Stimulated activated naive CD4-positive, alpha-beta T cell (primary cell): ENCODE measurements around the gene LCP1.
A peak's percentile ranks its signal among the peaks of the same experiment; 100 is the strongest.

Experiments
- DNase-seq, 6 experiments: peaks; one replicate each; lab custom pipeline; 2025; lab: John Stamatoyannopoulos, UW

Gene LCP1

DNA sequence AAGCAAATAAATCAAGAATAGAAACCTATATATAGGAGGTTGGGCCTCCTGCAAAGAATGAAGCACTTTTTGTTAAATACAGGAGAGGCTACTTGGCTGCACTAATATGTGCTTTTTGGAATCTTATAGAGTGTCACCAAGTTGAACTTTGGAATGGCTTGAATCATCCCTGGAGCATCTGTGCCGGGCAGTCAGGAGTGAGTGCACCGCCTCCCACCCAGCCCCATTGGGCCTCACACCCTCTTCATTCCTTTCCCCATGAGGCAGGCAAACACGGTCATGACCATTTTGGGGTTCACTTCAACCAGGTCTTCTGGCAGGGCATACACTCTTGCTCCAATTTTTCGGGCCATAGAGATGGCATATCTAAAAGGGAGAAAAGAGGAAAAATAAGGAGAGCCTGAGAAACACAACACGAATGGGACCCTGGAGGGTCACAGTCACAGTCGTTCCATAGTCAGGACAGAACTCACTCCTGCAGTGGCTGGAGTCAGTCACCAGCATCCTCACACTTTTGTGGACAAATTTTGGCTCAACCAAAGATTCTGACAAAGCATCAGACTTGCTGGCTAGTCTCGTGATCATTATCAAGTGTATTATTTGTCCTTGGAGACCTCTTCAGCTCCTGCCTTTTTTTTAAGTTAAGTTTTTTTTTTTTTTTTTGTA, 54.5 kb downstream of the LCP1 start:
- DNase-seq: no peak

DNA sequence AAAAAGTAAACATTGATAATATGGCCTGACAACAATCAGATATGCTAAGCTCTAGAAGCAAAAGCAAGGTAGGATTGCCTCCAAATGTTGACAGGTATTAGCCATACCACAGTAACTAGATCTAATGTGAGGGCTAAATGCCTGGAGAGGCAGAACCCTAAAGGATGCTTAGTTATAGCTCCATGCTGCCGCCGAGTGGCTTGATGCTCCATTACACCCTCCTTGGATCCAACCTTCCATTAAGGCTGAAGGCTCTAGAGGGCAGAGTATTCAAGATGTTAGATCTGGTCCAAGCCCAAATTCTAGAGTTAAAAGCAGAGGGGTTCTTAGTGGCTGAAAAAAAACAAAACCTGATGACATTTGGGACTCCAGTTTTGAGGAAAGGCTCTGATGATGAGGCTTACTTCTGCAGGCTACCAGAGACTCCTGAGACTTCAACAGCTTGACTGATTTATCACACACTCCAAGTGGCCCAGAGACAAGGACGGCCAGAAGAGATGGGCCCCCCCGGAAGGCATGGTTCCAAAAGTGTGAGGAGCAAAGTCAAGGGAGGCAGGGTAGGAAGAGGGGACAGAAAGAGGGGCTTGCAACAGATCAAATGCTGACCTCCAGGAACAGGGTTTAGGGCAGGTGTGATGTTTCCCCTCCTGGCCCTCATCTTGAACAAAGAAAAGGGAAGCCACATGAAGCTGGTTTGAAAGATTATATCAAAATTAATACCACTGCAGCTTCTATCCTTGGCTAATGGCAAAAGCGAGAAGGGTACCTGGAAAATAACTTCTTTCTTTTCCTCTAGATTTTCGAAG, 55.2 kb downstream of the LCP1 start:
- peak; percentile 48 to 73 (median 54) for DNase-seq

DNA sequence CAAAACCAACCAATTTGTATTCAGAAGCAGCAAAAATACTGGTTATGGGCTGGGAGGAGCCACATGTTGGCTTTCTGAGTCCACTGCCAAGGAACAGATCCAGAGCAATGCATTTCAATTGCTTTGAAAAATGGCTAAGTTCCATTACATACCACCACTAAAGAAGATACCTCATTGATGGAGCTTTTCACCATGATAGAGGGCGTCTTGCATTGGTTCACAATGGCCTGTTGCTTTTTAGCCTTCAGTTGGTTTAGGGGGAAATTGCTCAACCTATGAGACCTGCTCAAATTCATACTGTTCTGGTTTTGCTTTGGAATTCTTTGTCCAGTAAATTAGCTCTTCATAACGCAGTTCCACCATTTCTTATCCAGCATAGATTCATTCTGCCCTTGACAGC, 55.9 kb downstream of the LCP1 start:
- DNase-seq: peak in 1 of 6 experiments; percentile 27

DNA sequence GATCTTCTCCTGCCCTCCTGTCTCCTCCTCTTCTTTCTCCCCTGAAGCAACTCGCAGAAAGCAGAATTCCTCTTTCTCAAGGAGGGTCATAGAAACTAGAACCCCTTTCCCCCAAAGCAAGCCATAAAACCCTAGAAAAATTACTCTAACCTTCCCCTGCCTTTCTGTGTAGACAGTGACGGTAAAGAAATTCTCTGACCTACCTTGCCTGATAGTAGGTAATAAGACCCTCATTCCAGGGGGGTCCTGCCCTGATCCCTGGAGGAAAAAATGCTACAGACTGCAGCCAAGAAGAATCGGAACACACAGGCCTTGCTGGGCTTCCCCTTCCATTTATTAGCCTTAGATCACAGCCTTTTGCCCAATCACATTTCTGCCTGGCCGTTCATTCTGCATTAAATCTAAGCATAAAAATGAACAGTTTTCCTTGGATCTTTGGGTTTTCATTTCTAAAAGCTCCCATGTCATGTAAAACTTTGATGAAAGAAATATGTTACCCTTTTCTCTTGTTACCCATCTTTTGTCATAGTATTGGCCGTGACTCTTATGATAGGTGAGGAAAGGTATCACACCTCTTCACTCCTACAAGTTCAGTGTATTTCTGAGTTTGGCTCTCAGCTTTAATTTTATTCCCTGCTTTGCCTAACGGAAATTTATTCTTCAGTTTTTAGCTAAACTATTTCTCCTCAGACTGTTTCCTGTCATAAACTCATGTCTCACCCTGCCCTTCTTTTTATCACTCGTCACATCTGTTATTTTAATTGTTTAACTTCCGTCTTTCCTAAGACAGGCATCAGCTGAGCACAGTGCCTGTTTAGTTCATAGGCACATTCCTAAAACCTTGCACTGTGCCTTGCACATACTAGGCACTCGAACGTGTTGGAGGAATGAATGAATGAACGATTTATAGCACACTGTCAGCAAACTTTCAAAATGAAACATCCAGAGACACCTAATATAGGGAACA, 56.7 kb downstream of the LCP1 start:
- peak in 2 of 6 experiments; percentile 10 to 32 for DNase-seq

DNA sequence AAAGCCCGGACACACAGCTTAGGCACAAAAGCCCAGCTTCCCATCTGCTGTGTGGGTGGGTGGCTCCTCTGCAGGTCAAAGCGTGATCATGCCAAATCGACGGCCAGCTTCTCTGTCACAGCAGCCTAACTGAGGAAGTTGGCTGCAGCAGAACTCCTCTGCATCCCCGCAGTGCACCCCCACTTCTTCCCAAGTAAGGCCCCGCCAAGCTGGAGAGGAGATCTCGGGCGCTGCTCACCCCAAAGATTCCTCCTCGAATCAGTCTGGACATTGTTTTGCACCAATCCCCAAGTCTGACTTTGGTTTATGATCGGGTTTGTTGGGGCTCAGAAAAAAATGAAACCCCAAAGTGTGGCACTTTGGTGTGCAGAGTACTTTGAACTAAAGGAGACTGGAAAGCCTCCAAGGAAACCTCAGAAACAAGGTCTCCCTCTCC, 57.4 kb downstream of the LCP1 start:
- peak in 1 of 6 experiments; percentile 20 for DNase-seq

DNA sequence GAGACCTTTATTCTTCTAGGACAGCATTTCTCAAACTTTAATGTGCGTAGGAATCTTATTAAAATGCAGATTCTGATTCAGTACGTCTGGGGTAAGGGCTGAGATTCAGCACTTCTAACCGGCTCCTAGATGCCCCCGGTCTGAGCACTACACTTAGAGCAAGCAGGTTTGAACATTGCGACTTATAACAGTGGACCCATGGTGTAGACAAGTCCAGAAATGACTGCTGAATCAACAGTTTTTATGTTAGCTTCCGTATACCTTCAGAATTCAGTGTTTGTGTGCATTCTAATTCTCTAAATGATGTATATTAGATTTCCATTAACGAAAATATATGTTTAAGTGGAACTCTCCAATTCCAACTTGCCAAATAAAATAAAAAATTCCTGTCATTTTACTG, 59.7 kb downstream of the LCP1 start:
- no peak for DNase-seq

DNA sequence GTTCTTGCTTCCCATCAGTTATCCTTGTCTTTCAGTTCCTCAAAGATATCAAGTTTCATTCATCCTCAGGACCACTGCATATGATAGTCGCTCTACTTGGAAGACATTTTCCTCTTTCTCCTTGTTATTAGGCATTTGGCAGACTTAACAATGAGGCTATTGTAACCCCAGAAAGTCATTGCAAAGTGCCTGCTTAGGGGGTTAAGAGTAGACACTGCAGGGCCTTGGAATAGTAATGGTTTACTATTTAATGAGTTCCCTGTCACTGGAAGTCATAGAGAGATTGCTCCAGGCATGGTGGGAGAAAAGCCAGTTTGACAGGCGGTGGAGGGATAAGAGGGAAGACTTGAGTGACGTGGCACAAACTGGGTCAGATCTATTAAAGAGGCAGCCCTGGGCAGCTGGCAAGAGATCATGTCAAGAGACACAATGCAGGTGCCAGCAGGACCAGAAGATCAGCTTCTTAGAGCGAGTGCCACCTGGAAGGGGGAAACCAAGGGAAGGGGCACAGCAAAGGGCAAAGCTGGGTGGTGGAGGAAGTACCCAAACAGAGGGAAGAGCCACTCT, 60.3 kb downstream of the LCP1 start:
- no peak for DNase-seq

DNA sequence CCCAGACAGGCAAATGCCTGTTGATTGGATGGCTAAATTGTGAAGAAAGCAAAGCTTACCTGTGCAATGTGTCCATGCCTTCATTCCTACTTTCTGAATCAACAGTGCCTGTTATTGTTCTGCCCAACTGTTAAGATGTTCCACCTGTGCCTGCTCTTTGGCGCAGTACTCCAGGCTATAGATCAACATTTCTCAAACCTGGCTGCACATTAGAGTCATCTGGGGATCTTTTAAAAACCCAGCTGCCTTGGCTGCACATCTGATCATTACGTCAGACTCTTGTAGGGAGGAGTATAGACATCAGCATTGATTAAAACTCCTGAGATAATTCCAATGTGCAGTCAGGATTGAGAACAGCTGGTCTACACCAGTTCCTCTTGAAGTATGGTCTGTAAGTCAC, 60.9 kb downstream of the LCP1 start:
- DNase-seq: no peak

DNA sequence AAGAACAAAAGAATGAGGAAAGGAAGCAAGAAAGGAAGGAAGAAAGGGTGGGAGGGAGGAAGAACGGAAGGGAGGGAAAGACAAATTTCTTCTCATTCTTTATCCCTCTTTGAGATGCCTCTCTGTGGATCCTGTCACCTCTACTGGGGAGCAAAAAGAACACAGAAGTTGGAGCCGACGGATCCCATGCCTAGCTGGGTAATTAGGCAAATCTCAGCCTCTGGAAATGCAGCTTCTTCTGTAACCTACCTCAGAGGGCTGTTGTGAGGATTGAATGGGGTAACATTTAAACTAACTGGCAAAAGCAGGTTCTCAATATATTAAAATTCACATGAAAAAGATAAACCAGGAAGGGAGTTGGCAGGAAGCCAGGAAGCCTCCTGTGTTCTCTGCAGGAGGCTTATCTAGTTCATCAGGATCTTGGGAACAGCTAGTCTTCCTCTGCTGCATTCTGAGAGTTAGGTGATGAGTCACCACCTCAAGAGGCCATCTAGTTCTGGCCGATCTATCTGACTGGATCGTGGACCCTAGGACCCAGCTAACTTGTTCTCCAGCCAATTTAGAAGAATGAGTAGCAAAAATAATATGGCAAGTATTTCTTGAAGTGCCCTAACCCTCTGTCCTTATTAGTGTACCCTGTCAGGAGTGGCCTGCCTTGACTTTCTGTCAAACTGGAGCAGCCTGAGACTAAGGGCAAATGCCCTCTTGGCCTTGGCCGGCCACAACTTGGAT, 61.9 kb downstream of the LCP1 start:
- DNase-seq: peak in 2 of 6 experiments; percentile 4 to 17

DNA sequence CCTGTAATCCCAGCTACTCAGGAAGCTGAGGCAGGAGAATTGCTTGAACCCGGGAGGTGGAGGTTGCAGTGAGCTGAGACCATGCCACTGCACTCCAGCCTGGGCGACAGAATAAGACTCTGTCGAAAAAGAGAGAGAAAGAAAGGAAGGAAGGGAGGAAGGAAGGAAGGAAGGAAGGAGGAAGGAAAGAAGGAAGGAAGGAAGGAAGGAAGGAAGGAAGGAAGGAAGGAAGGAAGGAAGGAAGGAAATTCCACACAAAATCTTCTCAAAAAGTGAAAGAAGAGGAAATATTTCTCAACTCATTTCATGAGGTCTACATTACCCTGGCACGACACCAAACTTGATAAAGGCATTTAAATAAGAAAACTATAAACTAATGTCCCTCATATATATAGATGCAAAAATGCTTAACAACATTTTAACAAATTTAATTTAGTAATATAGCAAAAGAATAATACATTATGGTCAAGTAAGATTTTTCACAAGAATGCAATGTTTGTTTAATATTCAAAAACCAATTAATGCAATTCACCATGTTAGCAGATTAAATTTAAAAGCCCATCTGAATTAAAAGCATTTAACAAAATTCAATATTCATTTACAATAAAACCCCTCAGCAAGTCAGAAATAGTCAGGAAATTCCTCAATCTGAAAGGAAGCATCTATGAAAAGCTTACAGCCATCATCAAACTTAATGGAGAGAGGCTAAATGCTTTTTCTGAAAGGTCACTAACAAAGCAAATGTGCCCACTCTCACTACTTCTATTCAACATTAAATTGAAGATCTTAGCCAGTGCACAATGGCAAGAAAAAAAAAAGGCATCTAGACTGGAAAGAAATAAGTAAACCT, 65.1 kb downstream of the LCP1 start:
- DNase-seq: no peak

DNA sequence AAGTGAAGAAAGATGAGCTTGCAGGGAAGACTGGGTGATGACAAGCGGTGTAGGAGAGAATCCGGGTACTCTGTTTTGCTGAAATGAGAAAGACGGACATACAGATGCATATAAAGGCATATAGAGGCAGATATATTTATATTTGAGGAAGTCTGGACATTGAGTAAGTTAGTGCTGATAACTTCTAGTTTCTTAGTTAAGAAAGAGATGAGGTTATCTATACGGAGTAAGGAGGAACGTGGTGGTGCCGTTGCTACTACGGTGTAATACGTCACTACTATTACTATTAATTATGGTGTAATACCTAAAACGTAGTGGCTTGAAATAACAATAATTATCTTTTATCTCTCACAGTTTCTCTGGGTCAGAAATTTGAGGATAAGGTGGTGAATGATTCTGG, 67.4 kb downstream of the LCP1 start:
- DNase-seq: no peak

DNA sequence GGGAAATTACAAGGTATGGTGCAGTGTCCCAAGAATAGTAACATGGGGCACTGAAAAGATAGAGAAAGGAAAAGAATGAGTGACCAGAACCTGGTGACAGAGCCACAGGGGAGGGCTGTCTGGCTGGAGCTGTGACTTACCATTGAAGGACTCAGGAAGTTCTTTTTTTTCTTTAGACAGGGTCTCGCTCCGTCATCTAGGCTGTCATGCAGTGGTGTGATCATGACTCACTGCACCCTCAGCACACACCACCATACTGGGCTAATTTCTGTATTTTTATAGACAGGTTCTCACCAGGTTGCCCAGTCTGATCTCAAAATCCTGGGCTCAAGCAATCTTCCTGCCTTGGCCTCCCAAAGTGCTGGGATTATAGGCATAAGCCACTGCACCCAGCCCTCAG, 68.4 kb downstream of the LCP1 start:
- DNase-seq: no peak

DNA sequence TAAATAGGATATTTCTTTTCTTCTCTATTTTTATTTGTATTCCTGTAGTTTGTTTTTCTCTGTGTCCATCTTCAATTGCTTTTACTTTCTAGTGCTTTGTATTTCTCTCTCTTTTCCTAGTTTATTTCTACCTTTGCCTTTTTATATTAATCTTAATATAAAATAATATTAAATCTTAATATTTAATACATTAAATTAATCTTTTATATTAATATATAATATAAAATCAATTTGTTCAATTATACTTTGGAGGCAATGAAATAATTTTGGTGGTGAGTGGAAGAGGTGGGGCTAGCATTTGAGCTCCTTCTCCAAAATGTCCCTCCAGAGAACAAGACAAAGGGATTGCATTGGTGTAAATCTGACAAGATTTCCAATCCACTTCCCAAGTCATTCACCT, 70.8 kb downstream of the LCP1 start:
- no peak for DNase-seq

DNA sequence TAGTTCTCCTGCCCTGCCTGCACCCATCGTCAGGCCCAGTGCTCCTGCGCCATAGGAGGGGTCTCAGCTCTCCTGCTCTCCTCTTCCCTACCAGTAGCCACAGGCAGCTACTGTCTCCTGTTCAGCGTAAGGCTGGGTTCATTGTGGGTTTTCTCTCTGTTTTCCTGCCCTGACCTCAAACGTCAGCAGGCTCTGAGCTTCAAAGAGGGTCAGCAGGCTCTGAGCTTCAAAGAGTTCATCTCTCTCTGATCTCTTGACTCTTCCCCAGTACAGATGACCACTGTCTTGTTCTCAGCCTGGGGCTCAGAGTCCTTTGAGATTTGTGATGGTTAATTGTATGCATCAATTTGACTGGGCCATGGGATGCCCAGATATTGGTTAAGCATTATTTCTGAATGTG, 72.5 kb downstream of the LCP1 start:
- DNase-seq: no peak

DNA sequence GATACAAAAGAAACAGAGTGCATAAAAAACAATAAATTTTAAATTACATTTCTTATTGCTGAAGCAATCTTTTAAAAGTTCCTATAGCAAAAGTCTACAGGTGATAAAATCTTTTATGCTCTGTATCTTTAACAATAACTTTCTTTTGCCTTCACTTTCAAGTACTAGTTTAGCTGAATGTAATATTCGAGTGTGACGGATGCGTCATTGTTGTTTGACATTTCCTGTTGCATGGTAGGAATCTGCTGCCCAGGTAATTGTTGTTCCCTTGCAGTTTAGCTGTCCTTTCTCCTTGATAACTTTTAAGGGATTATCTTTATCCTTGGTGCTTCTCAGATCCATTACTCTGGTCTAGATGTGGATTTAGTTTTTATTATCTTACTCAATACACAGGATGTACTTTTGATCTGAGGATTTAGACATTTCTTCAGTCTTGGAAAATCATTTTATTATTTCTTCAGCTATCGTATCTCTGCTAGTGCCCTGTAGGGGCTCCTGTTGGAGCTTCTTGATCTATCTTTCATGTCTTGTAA, 75.1 kb downstream of the LCP1 start:
- DNase-seq: peak in 2 of 6 experiments; percentile 7 to 8

DNA sequence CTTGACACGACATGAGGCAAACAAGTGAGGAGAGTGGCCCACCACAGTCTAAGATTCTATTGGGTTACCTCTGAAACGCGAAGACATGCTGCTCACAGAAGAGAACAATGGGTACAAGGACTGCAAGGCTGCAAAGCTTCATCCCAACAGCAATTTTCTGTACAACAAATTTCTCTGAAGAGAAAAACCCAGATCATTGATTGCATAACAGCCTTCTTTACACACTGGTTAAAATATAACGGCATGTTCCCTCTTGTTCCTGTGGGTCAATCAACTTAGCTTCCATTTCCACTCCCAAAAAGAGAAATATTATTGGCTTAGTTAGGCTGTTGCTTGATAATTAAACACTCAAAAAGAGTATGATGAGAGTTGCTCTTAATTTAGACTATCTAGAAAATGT, 77.1 kb downstream of the LCP1 start, which contains the start of gene CPB2:
Gene CPB2 (minus strand): TSS at position 166 of the 400 bp plus-strand sequence. CDS start 24 bp downstream, at position 142.
- no peak for DNase-seq

DNA sequence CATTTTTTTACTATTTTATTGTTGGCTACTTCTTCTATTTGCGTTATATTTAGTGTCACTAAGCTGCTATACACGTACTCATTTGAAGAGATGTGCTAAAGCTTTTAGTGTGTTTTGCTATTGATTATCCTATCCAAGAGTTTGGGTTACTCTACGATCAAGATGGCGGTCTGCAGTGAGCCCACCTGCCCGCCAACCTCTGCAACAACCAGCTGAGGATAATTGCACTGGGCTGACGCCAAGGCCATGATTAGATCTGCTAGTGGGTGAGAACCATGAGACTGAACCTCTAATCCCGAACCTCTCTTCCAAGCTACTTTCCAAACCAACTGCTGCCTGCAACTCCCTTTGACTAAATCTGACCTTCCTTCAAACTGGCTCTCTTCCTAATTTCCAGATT, 78.9 kb downstream of the LCP1 start:
- DNase-seq: no peak

DNA sequence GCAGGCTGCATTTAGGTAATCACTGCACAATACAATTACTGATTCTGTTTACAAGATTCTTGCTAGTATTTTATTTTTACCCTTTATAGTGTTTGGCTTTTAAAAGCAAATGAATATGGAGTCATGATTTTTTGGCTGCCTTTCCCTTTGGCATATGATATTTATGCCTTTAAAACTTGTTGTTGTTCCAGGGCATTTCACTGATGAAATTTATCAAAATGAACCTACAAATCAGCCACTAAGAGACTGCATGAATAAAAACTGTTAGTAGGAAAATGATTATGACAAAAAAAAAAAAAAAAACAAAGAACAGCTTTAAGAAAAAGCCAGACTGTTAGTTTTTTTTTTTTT, 79.7 kb downstream of the LCP1 start:
- no peak for DNase-seq

DNA sequence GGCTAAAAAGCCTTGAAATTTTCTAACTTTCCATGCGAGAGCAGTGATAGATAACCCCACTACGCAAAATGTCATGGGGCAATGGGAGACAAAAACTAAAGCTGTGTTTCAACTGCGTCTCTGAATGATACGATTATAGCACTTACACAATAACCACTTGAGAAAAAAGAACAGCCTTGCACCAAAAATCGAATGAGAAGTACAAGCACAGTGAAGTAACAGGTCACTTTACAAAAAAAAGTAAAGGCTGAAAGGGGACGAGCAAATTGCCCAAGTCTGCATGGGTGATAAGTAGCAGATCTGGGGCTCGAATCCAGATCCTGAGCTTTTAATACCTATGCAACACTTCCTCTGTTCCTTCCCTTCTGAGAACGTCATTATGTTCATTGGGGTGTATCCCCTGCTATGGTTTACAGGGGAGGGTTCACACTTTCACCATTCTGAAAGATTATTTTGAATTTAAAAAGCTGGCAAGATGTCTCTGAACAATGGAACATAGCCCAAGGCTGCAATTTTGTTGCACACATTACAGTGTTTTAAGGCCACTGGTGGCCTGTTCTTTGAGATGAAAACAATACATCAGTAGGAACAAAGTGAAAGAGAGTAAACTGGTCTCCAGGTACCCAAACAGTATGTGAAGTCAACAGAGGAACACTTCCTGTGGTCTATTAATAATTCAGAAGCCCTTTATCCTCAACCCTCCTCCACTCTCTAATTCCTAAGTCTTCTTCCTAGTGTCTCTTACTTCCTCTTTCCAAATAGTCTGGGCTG, 80.3 kb downstream of the LCP1 start:
- DNase-seq: no peak
